CD4-positive, alpha-beta T cell treated with Interleukin-2 at 100 ng/mL for 4 hours (primary cell): ENCODE measurements around the gene AXDND1.
"Not testable (repeated sequence)": the region's sequence is repeated elsewhere in the genome, so short reads cannot be mapped to it uniquely, and the experiment has no call there.

Experiments
- DNase-seq: peaks from one replicate; pipeline ENCODE4 v3.0.0-alpha.2; 2020; ENCODE audit warnings: low spot score

The AXDND1 gene

GRCh38 chr1:179365342-179366092, at the start of gene AXDND1:
Gene AXDND1 (plus strand): TSS chr1:179365971. CDS start chr1:179366510, 539 bp downstream.
- peak; percentile 92 for DNase-seq

GRCh38 chr1:179318491-179318890, 47.3 kb upstream of the AXDND1 start:
- DNase-seq: no peak

GRCh38 chr1:179321533-179322216, 44.1 kb upstream of the AXDND1 start:
- no peak for DNase-seq

GRCh38 chr1:179322557-179322956, 43.2 kb upstream of the AXDND1 start:
- DNase-seq: no peak

- no peak for DNase-seq
These were observed 42.3 kb upstream of the AXDND1 start for GRCh38 chr1:179323436-179323835.

- DNase-seq: no peak
These were observed 39.9 kb upstream of the AXDND1 start for GRCh38 chr1:179325836-179326235.

- DNase-seq: no peak
These were observed 39.0 kb upstream of the AXDND1 start for GRCh38 chr1:179326746-179327145.

- DNase-seq: no peak
These were observed 38.6 kb upstream of the AXDND1 start for GRCh38 chr1:179327196-179327595.

- no peak for DNase-seq
These were observed 38.1 kb upstream of the AXDND1 start for GRCh38 chr1:179327679-179328078.

GRCh38 chr1:179329862-179330261, 35.9 kb upstream of the AXDND1 start:
- DNase-seq: no peak

GRCh38 chr1:179334440-179334839, 31.3 kb upstream of the AXDND1 start:
- no peak for DNase-seq

- no peak for DNase-seq
These were observed 28.5 kb upstream of the AXDND1 start for GRCh38 chr1:179337288-179337687.

GRCh38 chr1:179337942-179338560, 27.7 kb upstream of the AXDND1 start:
- no peak for DNase-seq

GRCh38 chr1:179340918-179341317, 24.9 kb upstream of the AXDND1 start:
- DNase-seq: no peak

GRCh38 chr1:179341943-179342547, 23.7 kb upstream of the AXDND1 start:
- DNase-seq: no peak

- DNase-seq: no peak
These were observed 22.9 kb upstream of the AXDND1 start for GRCh38 chr1:179342740-179343404.

- no peak for DNase-seq
These were observed 14.5 kb upstream of the AXDND1 start for GRCh38 chr1:179351281-179351680.

- DNase-seq: no peak
These were observed 13.5 kb upstream of the AXDND1 start for GRCh38 chr1:179352236-179352635.

GRCh38 chr1:179353546-179353945, 12.2 kb upstream of the AXDND1 start:
- no peak for DNase-seq

- not testable (repeated sequence) for DNase-seq
These were observed 4.1 kb upstream of the AXDND1 start for GRCh38 chr1:179361631-179362030.

GRCh38 chr1:179366093-179366800, 476 bp downstream of the AXDND1 start:
- no peak for DNase-seq
